Ishikawa (cell line): ENCODE data around the gene PTPRD.

ENCODE experiments used
- CEBPB ChIP-seq: IDR thresholded peaks from 2 replicates; pipeline ENCODE4 v1.6.1; 2012
- CREB1 ChIP-seq: IDR thresholded peaks from 2 replicates; pipeline ENCODE4 v1.6.1; 2012; ENCODE audit warnings: low read depth
- EGR1 ChIP-seq: IDR thresholded peaks from 2 replicates; pipeline ENCODE4 v1.6.1; 2012
- EP300 ChIP-seq: IDR thresholded peaks from 2 replicates; pipeline ENCODE4 v1.6.1; 2012; ENCODE audit warnings: borderline replicate concordance
- FOXM1 ChIP-seq: IDR thresholded peaks from 2 replicates; pipeline ENCODE4 v1.6.1; 2012; ENCODE audit warnings: low read depth, borderline replicate concordance
- NFIC ChIP-seq: IDR thresholded peaks from 2 replicates; pipeline ENCODE4 v1.6.1; 2012
- RAD21 ChIP-seq: IDR thresholded peaks from 2 replicates; pipeline ENCODE4 v1.6.1; 2012; ENCODE audit warnings: low read depth
- TAF1 ChIP-seq: IDR thresholded peaks from 2 replicates; pipeline ENCODE4 v1.6.1; 2012; ENCODE audit warnings: low read depth, mild to moderate bottlenecking
- TCF12 ChIP-seq: IDR thresholded peaks from 2 replicates; pipeline ENCODE4 v1.6.1; 2012; ENCODE audit warnings: low read depth
- TEAD4 ChIP-seq: IDR thresholded peaks from 2 replicates; pipeline ENCODE4 v1.6.1; 2012
- YY1 ChIP-seq: IDR thresholded peaks from 2 replicates; pipeline ENCODE4 v1.6.1; 2012; ENCODE audit warnings: low read depth
- ZBTB7A ChIP-seq: IDR thresholded peaks from 2 replicates; pipeline ENCODE4 v1.6.1; 2012; ENCODE audit warnings: low read depth
- TF ChIP-seq, protein P1 (sequence below): IDR thresholded peaks from 2 replicates; pipeline ENCODE4 v1.6.1; 2012
- TF ChIP-seq, protein P2 (sequence below): IDR thresholded peaks from 2 replicates; pipeline ENCODE4 v1.6.1; 2012
- TF ChIP-seq, protein P3 (sequence below): IDR thresholded peaks from 2 replicates; pipeline ENCODE4 v1.6.1; 2012; ENCODE audit warnings: low read depth, mild to moderate bottlenecking

Gene PTPRD

DNA sequence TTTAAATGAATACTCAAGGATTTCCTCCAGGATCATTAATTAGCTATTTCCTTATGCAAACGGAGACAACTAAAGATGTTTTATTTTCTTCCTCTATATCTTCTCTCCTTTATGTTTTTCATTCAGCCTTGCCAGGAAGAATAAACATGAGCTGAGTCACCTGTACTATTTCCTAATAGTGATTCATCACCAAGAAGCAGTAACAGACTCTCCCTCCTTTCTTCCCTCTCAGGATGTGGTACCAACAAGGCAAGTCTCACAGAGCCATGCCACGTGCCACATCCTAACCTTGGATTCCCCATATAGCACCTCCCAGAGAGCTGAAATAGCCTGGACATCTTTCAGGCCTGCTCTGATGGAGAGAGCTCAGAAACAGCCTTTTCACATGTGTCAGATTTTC, 2054.6 kb downstream of the PTPRD start:
- no peak for TF ChIP-seq YY1
- TF ChIP-seq, protein P1, sequence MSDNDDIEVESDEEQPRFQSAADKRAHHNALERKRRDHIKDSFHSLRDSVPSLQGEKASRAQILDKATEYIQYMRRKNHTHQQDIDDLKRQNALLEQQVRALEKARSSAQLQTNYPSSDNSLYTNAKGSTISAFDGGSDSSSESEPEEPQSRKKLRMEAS: no peak
- no peak for TF ChIP-seq NFIC
- TF ChIP-seq EP300: no peak
- TF ChIP-seq CEBPB: no peak

DNA sequence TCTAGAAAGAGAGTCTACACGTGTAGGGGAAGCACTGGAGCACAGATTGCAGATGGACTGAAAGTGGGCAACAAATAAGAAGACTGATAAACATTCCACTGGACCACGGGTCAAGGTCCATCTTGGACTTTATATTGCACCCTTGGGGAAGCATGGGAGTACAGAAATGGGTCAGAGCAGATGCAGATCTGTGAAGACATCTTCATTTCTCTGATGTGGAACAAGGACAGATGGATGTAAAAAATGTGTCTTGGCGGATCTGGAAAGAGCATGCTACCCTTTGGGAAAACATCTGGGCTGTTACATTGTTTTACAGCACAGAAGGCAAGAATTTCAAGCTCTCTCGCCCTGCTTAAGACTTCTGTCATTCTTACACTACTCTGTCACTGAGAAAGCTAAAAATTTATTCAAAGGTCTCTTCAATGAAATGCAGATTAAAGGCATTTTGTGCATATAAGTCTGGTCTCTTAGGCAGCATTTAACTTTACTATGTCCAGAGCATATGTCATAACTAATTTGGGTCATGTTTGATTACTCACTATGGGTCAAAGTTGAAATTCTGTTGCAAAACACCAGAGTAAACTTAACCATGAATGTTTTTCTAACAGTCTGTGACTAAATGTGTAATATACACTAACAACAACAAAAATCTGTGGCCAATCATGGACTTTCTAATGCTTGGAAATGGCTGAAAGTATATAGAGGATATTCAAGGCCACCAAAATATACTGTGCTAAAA, 2056.9 kb downstream of the PTPRD start:
- TF ChIP-seq NFIC: no peak
- TF ChIP-seq FOXM1: no peak
- TF ChIP-seq TAF1: no peak
- TF ChIP-seq, protein P2, sequence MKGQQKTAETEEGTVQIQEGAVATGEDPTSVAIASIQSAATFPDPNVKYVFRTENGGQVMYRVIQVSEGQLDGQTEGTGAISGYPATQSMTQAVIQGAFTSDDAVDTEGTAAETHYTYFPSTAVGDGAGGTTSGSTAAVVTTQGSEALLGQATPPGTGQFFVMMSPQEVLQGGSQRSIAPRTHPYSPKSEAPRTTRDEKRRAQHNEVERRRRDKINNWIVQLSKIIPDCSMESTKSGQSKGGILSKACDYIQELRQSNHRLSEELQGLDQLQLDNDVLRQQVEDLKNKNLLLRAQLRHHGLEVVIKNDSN: no peak
- no peak for TF ChIP-seq CREB1
- TF ChIP-seq, protein P1: no peak
- TF ChIP-seq CEBPB: no peak
- no peak for TF ChIP-seq TCF12
- TF ChIP-seq ZBTB7A: no peak
- no peak for TF ChIP-seq RAD21
- no peak for TF ChIP-seq EP300

DNA sequence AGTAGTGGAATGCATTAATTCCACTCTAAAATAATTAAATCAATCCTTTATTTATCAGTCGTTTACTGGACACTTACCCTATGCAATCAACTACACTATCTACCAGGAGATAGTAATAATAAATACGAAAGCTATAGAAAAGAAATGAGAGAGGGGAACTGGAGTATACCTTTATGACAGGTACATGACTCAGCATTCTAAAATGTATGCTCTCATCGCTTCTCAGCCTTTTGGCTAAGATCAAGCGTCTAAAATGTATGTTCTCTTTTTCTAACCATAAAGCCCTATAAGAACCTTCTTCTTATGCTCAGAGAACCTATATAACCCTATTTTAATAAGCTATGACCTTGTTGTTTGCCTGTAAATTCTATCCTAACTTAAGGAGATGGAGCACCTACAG, 2059.4 kb downstream of the PTPRD start:
- TF ChIP-seq, protein P1: no peak
- TF ChIP-seq RAD21 (no peak), CREB1 (no peak), EP300 (no peak), CEBPB (no peak), NFIC (no peak), TCF12 (no peak), YY1 (no peak), ZBTB7A (no peak), TEAD4 (no peak)
- TF ChIP-seq, protein P2: no peak
- TF ChIP-seq, protein P3, sequence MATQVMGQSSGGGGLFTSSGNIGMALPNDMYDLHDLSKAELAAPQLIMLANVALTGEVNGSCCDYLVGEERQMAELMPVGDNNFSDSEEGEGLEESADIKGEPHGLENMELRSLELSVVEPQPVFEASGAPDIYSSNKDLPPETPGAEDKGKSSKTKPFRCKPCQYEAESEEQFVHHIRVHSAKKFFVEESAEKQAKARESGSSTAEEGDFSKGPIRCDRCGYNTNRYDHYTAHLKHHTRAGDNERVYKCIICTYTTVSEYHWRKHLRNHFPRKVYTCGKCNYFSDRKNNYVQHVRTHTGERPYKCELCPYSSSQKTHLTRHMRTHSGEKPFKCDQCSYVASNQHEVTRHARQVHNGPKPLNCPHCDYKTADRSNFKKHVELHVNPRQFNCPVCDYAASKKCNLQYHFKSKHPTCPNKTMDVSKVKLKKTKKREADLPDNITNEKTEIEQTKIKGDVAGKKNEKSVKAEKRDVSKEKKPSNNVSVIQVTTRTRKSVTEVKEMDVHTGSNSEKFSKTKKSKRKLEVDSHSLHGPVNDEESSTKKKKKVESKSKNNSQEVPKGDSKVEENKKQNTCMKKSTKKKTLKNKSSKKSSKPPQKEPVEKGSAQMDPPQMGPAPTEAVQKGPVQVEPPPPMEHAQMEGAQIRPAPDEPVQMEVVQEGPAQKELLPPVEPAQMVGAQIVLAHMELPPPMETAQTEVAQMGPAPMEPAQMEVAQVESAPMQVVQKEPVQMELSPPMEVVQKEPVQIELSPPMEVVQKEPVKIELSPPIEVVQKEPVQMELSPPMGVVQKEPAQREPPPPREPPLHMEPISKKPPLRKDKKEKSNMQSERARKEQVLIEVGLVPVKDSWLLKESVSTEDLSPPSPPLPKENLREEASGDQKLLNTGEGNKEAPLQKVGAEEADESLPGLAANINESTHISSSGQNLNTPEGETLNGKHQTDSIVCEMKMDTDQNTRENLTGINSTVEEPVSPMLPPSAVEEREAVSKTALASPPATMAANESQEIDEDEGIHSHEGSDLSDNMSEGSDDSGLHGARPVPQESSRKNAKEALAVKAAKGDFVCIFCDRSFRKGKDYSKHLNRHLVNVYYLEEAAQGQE: no peak

DNA sequence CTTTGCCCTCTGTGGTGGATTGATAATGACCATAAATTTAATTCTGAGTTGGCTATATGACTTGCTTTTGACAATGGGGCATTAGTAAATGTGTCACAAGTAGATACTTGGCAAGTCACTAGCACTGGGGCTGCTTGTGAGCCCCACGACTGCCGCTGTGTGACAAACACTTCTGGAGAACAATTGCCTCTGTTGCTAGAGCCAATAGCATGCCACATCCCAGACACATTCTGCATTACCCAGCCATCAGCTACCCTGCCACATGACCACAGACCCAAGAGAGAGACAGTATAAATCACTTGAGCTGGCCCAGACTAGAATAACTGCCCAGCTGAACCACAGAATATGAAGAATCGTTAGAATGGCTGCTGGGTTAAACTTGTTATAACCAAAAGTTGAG, 2060.1 kb downstream of the PTPRD start:
- TF ChIP-seq CREB1 (no peak), NFIC (no peak), EP300 (no peak), FOXM1 (no peak)

DNA sequence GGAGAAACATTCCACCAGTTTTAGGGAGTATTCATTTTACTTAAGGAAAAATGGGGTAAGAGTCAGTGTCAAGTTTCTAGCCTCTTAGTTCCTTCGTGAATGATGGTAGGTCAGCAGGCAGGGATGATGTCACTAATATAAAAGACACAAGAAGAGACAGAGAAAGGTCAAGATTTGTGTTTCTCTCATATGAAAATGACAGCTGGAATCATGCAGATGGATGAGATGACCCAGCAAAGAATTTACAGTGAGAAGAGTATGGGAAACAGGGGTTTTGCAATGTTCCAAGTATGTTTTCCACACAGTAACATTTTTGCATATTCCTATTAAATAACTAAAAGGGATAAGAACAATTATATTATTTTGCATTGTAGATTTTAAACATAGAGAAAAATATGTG, 2063.6 kb downstream of the PTPRD start:
- TF ChIP-seq, protein P3: no peak
- TF ChIP-seq RAD21: no peak
- no peak for TF ChIP-seq EP300
- no peak for TF ChIP-seq TEAD4

DNA sequence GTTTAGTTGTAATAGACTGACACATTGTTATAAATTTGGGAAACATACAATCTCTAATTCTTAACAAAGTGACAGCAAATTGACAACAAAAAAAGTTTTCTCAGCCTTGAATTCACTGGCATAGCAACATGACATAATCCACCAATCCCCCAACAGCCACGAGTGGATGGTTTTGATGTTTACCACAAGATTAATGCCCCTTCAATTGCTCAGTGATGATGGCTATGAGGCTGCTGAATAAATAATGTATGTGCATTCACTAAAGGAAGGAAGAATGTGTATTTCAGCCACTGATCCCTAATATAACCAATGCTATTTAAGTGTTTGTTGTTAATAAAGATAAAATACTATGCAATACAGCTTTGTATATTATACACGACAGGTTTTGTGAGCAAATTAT, 2069.6 kb downstream of the PTPRD start:
- TF ChIP-seq, protein P1: no peak
- TF ChIP-seq NFIC (no peak), YY1 (no peak), EP300 (no peak), TEAD4 (no peak), TCF12 (no peak), TAF1 (no peak), CREB1 (no peak), FOXM1 (no peak), EGR1 (no peak), ZBTB7A (no peak), CEBPB (no peak)
- TF ChIP-seq, protein P3: no peak
- TF ChIP-seq, protein P2: no peak
